Lung (tissue), 12 donors: ENCODE data around the gene SLFNL1. TPM values are rescaled to one million over a fixed set of nuclear protein-coding genes. Genes with fewer than 3 reads are reported as not detected.

Experiments used
- ATAC-seq: fragments of 200-7000 bp; cut with Tn5 transposase; one replicate; pipeline ENCODE4 v1.9.1; 2020; ENCODE audit warnings: moderate number of reproducible peaks; ENCODE audit not compliant: insufficient read depth, low FRiP score
- DNase-seq, 3 donors: peaks; one replicate each; pipeline ENCODE4 v3.0.0-alpha.2; 2013 to 2017
- H3K27ac ChIP-seq, 2 donors: one replicate each; pipeline ENCODE4 v1.5.1; 2013; ENCODE audit warnings: mild to moderate bottlenecking in 2 of 2, moderate library complexity in 2 of 2, control low read depth in 1 of 2, inconsistent platforms in 1 of 2, low read depth in 1 of 2, low read length in 1 of 2
- H3K27me3 ChIP-seq, 3 donors: one replicate each; pipeline ENCODE4 v1.5.1; 2013; ENCODE audit warnings: low read length in 2 of 3; ENCODE audit not compliant: control insufficient read depth in 3 of 3, insufficient read depth in 3 of 3
- H3K36me3 ChIP-seq, 4 donors: one replicate each; pipeline ENCODE4 v1.5.1; 2013; ENCODE audit warnings: low read length in 4 of 4, mild to moderate bottlenecking in 1 of 4, moderate library complexity in 1 of 4; ENCODE audit not compliant: control insufficient read depth in 4 of 4, insufficient read depth in 4 of 4
- H3K4me1 ChIP-seq, 5 donors: one replicate each; pipeline ENCODE4 v1.5.1; 2013; ENCODE audit warnings: low read length in 5 of 5, mild to moderate bottlenecking in 2 of 5, moderate library complexity in 1 of 5; ENCODE audit not compliant: control insufficient read depth in 5 of 5, insufficient read depth in 5 of 5
- H3K4me3 ChIP-seq: one replicate; pipeline ENCODE4 v1.5.1; 2013; ENCODE audit warnings: mild to moderate bottlenecking, control low read depth, moderate library complexity
- H3K9ac ChIP-seq, 2 donors: one replicate each; pipeline ENCODE4 v1.5.1; 2013; ENCODE audit warnings: low read length in 2 of 2, control low read depth in 1 of 2; ENCODE audit not compliant: insufficient read depth in 1 of 2
- H3K9me3 ChIP-seq, 4 donors: one replicate each; pipeline ENCODE4 v1.5.1; 2013; ENCODE audit warnings: low read length in 3 of 4, mild to moderate bottlenecking in 1 of 4, moderate library complexity in 1 of 4; ENCODE audit not compliant: control insufficient read depth in 4 of 4, insufficient read depth in 3 of 4
- CTCF ChIP-seq: IDR thresholded peaks from 2 replicates; pipeline ENCODE4 v1.5.1; 2012; ENCODE audit warnings: mild to moderate bottlenecking; ENCODE audit errors: control extremely low read depth, extremely low read depth
- WGBS, 2 donors: extraction: QIAGEN DNeasy Blood & Tissue Kit; methylation state at CpG; one replicate each; pipeline ENCODE4 v1.1.7; 2013; 5-methylcytosine and 5-hydroxymethylcytosine counted together
- polyA plus RNA-seq, 2 donors: library from polyadenylated mRNA; stranded (reverse); fragments of 200-250 nt; gene quantifications; one replicate each; pipeline ENCODE4 v1.2.1, GENCODE V29; 2013
- total RNA-seq, 2 donors: library from RNA; depleted of rRNA in 1 of 2; stranded (reverse); fragments of >200 nt in 1 of 2; gene quantifications; one replicate each; pipeline ENCODE4 v1.2.1, GENCODE V29; 2014 to 2021
- donor health status: control.
- donor health status: control.
- donor health status: Bipolar disorder and iron deficiency.
- donor health status: healthy.
- donor health status: DM: yes; HTN: yes; CAD: no.

The SLFNL1 gene
- total and polyA plus RNA-seq, 4 donors, result 0.94 to 9.2 (median 3.2) TPM

- H3K4me1 ChIP-seq, result peaks cover 6 to 22% (median 10%) of the 10 kb centered on the region in 5 donors
- WGBS, 2 donors, result 41 to 46% methylated on average over 17 of the region's 17 CpGs
These were observed 42.7 kb downstream of the SLFNL1 start for GRCh38 chr1:40978886-40979240.

GRCh38 chr1:40977716-40978115, 43.8 kb downstream of the SLFNL1 start:
- Histone ChIP-seq H3K4me1 (peaks cover 6 to 22% (median 10%) of the 10 kb centered on the region in 5 donors), H3K36me3 (no peaks in the 10 kb centered on the region), H3K27ac (no peak overlapping the region), H3K27me3 (no peaks in the 10 kb centered on the region), H3K9me3 (no peaks in the 10 kb centered on the region), H3K4me3 (no peak overlapping the region), H3K9ac (no peak overlapping the region)
- no peak for DNase-seq
- ATAC-seq, result no peak
- no peak for TF ChIP-seq CTCF
- 100% methylated on average over 1 of the region's 1 CpG for WGBS, 2 donors

More at GRCh38 chr1:40978886-40979240, 42.7 kb downstream of the SLFNL1 start:
- Histone ChIP-seq H3K9me3 (no peaks in the 10 kb centered on the region), H3K36me3 (peaks cover 0 to 3% (median 0%) of the 10 kb centered on the region in 4 donors), H3K27ac (peak overlapping the region in 1 of 2 donors; percentile 95), H3K27me3 (no peaks in the 10 kb centered on the region), H3K4me3 (peak overlapping the region; percentile 58), H3K9ac (peak overlapping the region; percentile 21 to 96)
- ATAC-seq (no peak), DNase-seq (no peak)
- TF ChIP-seq CTCF, result no peak

- Histone ChIP-seq H3K4me1 (peaks cover 6 to 19% (median 9%) of the 10 kb centered on the region in 5 donors), H3K27ac (no peak overlapping the region), H3K9me3 (no peaks in the 10 kb centered on the region), H3K4me3 (no peak overlapping the region), H3K9ac (no peak overlapping the region), H3K36me3 (no peaks in the 10 kb centered on the region), H3K27me3 (no peaks in the 10 kb centered on the region)
- DNase-seq (no peak), ATAC-seq (no peak)
- 67 to 72% methylated on average over 5 of the region's 5 CpGs for WGBS, 2 donors
- no peak for TF ChIP-seq CTCF
These were observed 44.4 kb downstream of the SLFNL1 start for GRCh38 chr1:40976952-40977690.
